GM04504 (cell line): Measurements from ENCODE around the gene NR6A1.

Source experiments
- DNase-seq: peaks from one replicate; pipeline ENCODE4 v3.0.0-alpha.2; 2012; ENCODE audit warnings: low read depth

NR6A1 gene

GRCh38 chr9:124688238-124688904 is 82.7 kb downstream of the NR6A1 start:
- DNase-seq = no peak

GRCh38 chr9:124686918-124687317 is 84.2 kb downstream of the NR6A1 start:
- DNase-seq = no peak

- no peak for DNase-seq
These were observed 85.9 kb downstream of the NR6A1 start for GRCh38 chr9:124685217-124685616.

GRCh38 chr9:124684169-124684568 is 86.9 kb downstream of the NR6A1 start:
- no peak for DNase-seq

- no peak for DNase-seq
These were observed 88.1 kb downstream of the NR6A1 start for GRCh38 chr9:124683043-124683442.

GRCh38 chr9:124680714-124681390 is 90.3 kb downstream of the NR6A1 start:
- no peak for DNase-seq

- no peak for DNase-seq
These were observed 91.1 kb downstream of the NR6A1 start for GRCh38 chr9:124680049-124680448.

GRCh38 chr9:124676159-124676551 is 95.0 kb downstream of the NR6A1 start:
- no peak for DNase-seq

GRCh38 chr9:124675261-124676158 is 95.6 kb downstream of the NR6A1 start:
- no peak for DNase-seq

- no peak for DNase-seq
These were observed 96.5 kb downstream of the NR6A1 start for GRCh38 chr9:124674651-124675050.

GRCh38 chr9:124673063-124673462 is 98.0 kb downstream of the NR6A1 start:
- no peak for DNase-seq

GRCh38 chr9:124671861-124672260 is 99.2 kb downstream of the NR6A1 start:
- DNase-seq = no peak

GRCh38 chr9:124666642-124667041 is 104.5 kb downstream of the NR6A1 start:
- no peak for DNase-seq

- DNase-seq = peak; percentile 35
These were observed 105.6 kb downstream of the NR6A1 start for GRCh38 chr9:124665391-124666058.

- DNase-seq = no peak
These were observed 107.0 kb downstream of the NR6A1 start for GRCh38 chr9:124664143-124664542.

- DNase-seq = no peak
These were observed 107.8 kb downstream of the NR6A1 start for GRCh38 chr9:124663046-124663961.

- no peak for DNase-seq
These were observed 108.5 kb downstream of the NR6A1 start for GRCh38 chr9:124662561-124662960.

- no peak for DNase-seq
These were observed 109.8 kb downstream of the NR6A1 start for GRCh38 chr9:124661271-124661670.

- peak; percentile 17 for DNase-seq
These were observed 110.7 kb downstream of the NR6A1 start for GRCh38 chr9:124660341-124660801.

GRCh38 chr9:124659099-124659659 is 111.9 kb downstream of the NR6A1 start:
- DNase-seq = peak; percentile 90
